Adipocyte (in vitro differentiated cells): Measurements from ENCODE around the gene CRLF1.

Experiments used
- DNase-seq: peaks from one replicate; pipeline ENCODE4 v3.0.0-alpha.2; 2015; ENCODE audit warnings: low read depth
- H3K27me3 ChIP-seq: replicated peaks from 2 replicates; pipeline ENCODE4 v1.7.0; 2013; ENCODE audit warnings: mild to moderate bottlenecking, low read length, moderate library complexity; ENCODE audit not compliant: control insufficient read depth, insufficient read depth
- H3K36me3 ChIP-seq: 2 replicates; pipeline ENCODE4 v1.7.0; 2013; ENCODE audit warnings: low read length, mild to moderate bottlenecking, moderate library complexity; ENCODE audit not compliant: control insufficient read depth, insufficient read depth, severe bottlenecking
- H3K4me1 ChIP-seq: 2 replicates; pipeline ENCODE4 v1.7.0; 2013; ENCODE audit warnings: mild to moderate bottlenecking, low read length, moderate library complexity; ENCODE audit not compliant: control insufficient read depth, insufficient read depth
- H3K4me3 ChIP-seq: 2 replicates; pipeline ENCODE4 v1.7.0; 2013; ENCODE audit warnings: mild to moderate bottlenecking, low read length, moderate library complexity
- H3K9ac ChIP-seq: 2 replicates; pipeline ENCODE4 v1.7.0; 2013; ENCODE audit warnings: mild to moderate bottlenecking, low read length, moderate library complexity
- H3K9me3 ChIP-seq: 2 replicates; pipeline ENCODE4 v1.7.0; 2013; ENCODE audit warnings: mild to moderate bottlenecking, low read length, moderate library complexity; ENCODE audit not compliant: control insufficient read depth

Gene CRLF1

GRCh38 chr19:18559685-18560084, 46.9 kb downstream of the CRLF1 start:
- no peak for DNase-seq
- Histone ChIP-seq H3K9me3 (no peaks in the 10 kb centered on the region), H3K27me3 (no peaks in the 10 kb centered on the region), H3K36me3 (peaks cover 21% of the 10 kb centered on the region), H3K4me3 (no peak overlapping the region), H3K4me1 (peaks cover 19% of the 10 kb centered on the region), H3K9ac (peak overlapping the region; percentile 49)

DNA sequence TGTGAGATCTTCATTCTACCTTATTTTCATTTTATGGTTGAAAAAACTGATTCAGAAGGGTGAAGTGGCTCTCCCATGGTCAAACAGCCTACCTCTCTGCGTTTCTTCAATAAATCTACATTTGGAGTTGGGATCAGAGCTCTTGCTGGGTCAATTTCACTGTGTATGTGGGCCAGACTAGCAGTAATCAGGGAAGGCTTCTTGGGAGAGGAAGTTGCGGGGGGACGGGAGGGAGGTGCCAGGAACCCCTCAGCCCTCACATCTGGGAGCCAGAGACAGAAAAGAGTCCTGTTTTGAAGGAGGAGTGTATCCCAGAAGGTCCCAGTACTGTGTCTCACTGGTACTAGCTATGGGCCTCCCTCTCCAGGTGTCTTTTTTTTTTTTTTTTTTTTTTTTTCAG, 48.0 kb downstream of the CRLF1 start:
- H3K4me3 ChIP-seq, result peak overlapping the region; percentile 99
- H3K27me3 ChIP-seq, result no peaks in the 10 kb centered on the region
- no peak for DNase-seq
- H3K9me3 ChIP-seq, result no peaks in the 10 kb centered on the region
- H3K36me3 ChIP-seq, result peaks cover 10% of the 10 kb centered on the region
- H3K4me1 ChIP-seq, result peaks cover 19% of the 10 kb centered on the region
- H3K9ac ChIP-seq, result peak overlapping the region; percentile 98

GRCh38 chr19:18558202-18558555, 48.4 kb downstream of the CRLF1 start:
- Histone ChIP-seq H3K4me1 (peaks cover 19% of the 10 kb centered on the region), H3K4me3 (peak overlapping the region; percentile 99), H3K36me3 (peaks cover 8% of the 10 kb centered on the region), H3K9ac (peak overlapping the region; percentile 98), H3K9me3 (no peaks in the 10 kb centered on the region), H3K27me3 (no peaks in the 10 kb centered on the region)
- DNase-seq, result peak; percentile 38

- DNase-seq, result peak; percentile 100
- H3K36me3 ChIP-seq, result peaks cover 2% of the 10 kb centered on the region
Measured at GRCh38 chr19:18557411-18558201, 49.0 kb downstream of the CRLF1 start, which contains the start of gene KXD1. TSS of gene KXD1 (plus strand) at chr19:18557870. CDS start at chr19:18562057, 4,187 bp downstream.

DNA sequence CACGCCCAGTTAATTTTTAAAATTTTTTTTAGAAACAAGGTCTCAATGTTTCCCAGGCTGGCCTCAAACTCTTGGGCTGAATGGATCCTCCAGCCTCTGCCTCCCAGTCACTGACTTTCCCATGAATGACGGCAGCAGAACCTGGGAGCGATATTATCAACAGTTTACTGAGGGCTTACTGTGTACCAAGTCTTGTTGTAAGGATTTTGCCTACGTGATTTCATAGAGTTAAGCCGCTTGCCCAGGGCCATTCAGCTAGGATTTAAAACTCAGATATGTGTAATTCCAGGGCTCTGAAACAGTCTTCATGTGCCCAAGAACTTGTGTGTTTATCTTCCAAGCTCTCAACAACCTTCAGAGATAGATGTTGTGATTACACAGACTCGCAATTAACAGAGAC, 55.0 kb downstream of the CRLF1 start:
- no peaks in the 10 kb centered on the region for H3K36me3 ChIP-seq
- no peak overlapping the region for H3K4me3 ChIP-seq
- H3K4me1 ChIP-seq, result no peaks in the 10 kb centered on the region
- no peak overlapping the region for H3K9ac ChIP-seq
- no peaks in the 10 kb centered on the region for H3K9me3 ChIP-seq
- no peak for DNase-seq
- no peaks in the 10 kb centered on the region for H3K27me3 ChIP-seq

More at GRCh38 chr19:18557411-18558201, 49.0 kb downstream of the CRLF1 start, which contains the start of gene KXD1:
- Histone ChIP-seq H3K27me3 (no peaks in the 10 kb centered on the region), H3K4me3 (peak within 1 kb of the TSS; percentile 99), H3K9me3 (no peaks in the 10 kb centered on the region), H3K4me1 (peaks cover 19% of the 10 kb centered on the region), H3K9ac (peak within 1 kb of the TSS; percentile 98)

DNA sequence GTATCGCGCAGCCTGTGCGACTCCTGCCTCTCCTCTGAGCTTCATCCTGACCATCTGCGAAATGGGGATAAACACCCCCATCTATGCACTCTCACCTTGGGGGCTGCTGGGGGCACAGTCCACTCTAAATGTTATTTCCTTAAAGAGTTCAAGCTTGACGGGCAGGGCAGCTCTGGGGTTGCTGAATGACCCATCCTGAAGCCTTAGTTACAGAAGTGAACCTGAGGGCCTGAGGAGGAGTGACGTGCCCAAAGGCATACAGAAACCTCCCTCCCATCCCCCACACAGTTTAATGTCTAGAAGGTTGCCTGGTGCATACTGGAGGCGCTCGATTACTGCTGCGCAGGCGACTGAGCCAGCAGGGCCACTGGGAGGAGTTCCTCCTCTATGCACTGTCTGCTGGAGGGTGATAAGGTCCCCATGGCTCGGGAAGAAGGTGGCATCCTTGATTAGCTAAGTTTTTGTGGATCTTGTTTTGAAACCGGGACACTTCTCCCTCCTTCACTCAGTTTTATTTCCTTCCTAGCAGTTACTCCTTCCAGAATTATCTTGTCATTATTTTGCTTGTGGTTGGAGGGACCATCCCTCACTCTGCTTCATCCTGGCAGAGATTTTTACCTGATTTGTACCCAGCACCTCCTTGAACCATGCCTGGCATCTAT, 62.7 kb downstream of the CRLF1 start:
- Histone ChIP-seq H3K4me3 (peak overlapping the region; percentile 71), H3K27me3 (no peaks in the 10 kb centered on the region), H3K4me1 (peaks cover 19% of the 10 kb centered on the region), H3K9ac (peak overlapping the region; percentile 73), H3K9me3 (no peaks in the 10 kb centered on the region), H3K36me3 (peaks cover 21% of the 10 kb centered on the region)
- peak; percentile 57 for DNase-seq
